HK-2 (cell line): ENCODE measurements around the gene SLC6A20.

Source experiments
- DNase-seq: peaks from one replicate; pipeline ENCODE4 v3.0.0-alpha.2; 2018; ENCODE audit not compliant: unreplicated experiment

The SLC6A20 gene

DNA sequence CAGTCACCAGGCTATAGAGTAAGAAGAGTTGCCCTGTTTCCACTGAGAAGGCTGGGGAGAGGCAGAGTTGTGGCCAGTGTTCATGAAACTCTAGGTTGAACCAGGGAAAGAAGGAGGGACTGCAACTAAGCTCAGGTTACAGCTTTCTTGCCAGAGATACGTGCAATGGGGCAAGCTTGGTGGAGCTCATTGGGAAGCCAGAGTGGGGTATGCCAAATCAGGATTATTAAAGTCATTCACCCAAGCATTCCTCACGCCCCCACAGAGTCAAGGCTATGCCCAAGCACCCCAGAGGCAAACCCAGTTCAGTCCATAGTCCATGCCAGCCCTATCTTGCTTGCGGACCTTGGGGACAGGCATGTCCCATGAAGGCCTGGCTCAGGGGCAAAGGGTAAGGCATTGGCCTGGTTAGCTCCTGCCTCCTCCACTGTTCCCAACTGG is 17.6 kb downstream of the SLC6A20 start:
- no peak for DNase-seq

DNA sequence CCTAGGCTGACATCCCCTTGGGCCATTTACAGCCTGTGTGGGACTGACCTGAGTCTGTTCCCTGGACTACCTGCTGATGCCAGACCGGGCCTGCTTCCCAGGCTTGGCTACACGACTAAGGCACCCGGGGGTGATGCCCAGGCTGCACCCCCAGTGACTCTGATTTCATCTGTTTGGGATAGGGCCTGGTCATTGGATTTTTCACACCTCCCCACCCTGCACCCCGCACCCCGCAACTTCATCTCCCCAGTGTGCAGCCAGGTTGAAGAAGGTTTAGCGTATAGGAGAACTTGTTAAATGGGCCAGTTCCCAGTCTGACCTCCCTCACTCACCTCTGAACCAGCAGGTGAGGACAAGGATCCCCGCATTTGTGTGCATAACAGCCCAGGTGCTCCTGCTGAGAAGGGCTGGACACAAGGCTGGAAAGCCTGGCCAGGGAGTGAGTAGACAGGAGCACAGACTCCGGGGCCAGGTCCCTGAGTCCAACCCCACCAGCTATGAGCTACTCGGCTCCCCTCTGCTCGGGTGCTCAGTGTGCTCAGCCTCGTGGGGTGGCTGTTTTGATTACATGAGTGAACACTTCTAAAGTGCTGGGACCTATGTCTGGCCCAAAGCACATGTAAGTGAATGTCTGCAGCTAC is 18.5 kb downstream of the SLC6A20 start:
- no peak for DNase-seq

DNA sequence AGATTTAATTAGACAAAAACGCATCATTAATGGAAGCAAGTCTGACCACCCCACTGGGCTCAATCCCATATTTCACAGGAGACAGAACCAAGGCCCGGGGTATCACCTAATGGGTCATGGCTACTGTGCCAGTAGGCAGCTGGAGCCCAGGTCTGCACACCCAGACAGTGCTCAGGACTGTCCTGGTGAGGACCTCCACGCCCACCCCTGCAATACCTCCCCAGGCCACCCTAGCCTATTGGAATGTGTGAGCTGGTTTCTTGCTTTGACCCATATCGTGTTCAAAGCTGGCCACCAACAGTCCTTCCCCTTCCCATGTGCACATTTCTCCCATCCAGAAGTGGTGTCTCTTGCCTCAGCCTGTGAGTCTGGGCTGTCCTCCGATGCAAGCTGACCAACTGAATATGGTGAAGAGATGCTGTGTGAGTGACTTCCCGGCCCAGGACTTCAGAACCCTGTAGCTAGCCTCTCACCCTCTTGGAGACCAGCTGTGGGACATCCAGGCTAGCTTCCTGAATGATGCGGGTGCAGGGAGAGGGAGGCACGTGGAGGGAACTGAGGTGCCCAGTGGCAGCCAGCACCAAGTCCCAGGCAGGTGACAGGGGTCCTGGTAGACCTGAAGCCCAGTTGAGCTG is 19.1 kb downstream of the SLC6A20 start:
- DNase-seq = no peak

DNA sequence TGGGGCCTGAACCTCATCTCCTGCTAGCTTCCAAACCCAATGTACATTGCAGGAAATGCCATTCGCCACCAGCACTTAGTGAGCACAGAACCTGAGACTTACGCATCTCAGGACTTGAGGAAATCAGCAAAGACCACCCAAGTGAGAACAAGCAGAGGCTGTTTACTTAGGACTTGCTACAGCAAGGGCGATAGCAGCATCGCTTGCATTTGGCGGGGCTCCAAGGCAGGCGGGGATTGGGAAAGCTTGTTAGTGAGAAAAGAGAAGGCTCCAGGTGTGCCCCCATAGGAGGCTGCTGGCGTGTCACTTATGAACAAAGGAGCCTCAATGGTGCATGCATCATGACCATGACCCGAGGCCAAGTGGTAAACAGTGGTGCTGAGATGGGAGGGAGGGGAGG is 19.7 kb downstream of the SLC6A20 start:
- no peak for DNase-seq

DNA sequence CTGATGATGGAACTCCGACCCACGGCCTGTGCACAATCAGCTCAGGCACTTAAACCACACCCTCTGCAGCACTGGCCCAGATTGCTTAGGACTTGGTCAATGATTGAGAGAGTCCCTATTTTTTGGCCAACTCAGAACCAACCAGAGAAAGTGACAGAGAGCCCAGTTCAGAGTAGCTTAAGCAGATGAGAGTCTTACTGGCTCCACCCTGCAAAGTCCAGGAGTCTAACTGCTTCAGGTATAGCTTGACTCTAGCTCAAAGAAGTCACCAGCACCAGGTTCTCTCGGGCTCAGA is 20.1 kb downstream of the SLC6A20 start:
- DNase-seq = no peak

DNA sequence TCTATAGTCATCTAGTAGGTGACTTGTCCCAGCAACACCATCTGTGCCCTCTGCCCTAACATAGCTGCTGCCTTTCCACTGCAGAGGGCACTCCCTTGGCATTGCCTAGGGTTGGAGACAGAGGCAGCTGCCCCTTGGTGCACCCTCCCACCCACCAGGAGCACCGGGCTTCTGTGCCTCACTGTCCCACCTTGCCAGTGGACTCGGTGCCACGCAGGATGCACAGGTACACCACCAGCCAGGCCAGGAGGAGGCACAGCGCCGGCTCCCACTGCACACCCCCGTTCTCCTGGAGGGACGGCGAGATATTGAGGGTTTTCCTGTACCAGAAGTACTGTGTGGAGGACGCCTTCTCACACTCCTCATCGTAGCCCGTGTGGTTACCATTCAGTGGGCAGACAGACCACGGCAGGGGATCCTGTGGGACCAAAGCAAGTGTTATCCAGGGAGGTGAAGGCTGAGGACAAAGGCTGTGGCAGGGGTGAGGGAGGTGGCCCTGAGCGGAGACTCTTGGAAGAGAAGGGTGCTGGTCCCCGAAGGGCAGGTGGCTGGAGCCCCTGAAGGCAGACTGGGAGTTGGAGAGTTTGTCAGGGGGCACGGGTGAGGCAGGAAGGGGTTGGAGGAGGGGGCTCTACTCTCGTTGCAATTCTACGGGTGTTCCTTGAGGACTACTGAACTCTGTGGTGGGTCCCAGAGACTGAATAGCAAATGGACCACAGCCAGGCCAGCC is 20.6 kb downstream of the SLC6A20 start:
- no peak for DNase-seq

DNA sequence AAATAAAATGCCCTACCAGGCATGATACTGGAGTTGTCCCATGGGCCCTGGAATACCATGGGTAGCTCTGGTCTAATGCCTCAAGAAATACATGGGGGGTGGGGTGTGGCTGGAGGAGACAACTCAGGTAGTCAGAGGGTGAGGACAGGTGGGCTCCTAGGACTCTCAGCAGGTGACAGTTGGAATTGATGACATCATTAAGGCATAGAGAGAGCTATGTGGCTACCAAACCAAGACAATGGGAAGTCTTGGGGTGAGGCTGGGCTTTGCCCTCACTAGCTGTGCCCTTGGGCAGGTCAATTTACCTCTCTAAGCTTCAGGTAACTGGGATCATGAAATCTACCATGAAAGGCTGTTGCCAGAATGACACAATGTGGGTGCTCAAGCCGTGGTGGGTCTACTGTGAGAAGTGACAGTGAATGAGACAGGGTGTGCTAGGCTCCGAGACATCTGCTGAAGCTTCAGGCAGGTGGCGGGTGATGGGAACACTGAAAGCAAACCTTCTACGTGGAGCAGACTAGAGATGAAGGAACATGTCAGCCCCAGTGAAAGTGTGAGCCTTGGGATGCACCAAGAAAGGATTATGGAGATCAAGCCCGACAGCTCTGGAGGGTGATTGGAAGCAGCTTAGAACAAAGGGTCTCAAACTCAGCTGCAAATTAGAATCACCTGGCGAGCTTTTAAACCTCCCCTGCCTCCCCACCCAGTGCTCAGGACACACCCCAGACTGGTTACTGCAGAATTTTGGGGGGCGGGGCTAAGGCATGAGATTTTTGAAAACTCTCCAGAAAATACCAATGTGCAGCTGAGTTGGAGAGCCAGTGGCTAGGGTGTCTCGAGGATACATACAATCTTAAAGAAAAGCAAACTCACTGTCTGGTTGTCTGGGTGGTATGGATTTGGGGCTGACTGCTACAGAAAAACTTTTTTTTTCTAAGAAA is 21.5 kb downstream of the SLC6A20 start:
- DNase-seq = no peak

DNA sequence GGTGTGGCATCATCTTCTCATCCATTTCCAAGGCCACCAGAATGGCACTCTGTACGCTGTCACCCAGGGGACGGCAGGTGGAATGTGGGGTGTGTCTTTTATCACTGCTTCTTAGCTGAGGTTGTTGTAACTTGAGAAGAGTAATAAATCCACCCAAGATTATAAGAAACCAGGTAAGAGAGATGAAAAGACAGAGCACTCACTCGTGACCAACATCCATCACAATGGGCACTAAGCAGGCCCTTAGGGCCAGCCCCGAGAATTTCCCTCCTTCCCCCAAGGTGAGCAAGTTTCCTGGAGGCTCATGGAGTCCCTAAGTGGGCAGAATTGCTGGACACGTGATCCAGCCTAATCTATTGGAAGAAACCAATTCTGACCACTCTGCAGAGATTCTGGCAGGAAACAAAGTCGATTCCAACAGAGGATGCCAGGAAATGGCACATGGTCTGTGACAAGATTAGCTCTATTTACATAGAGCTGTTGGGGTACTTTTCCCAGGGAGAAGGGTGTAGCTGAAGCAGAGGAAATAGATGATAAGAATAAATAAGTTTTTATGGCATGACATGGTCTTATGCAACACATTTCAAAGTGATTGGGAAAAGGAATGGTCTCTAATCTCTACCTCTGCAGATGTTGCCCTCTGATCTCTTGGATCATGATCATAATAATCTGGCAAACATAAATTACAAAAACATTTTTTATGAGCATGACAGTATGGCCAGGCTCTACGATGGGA is 22.5 kb downstream of the SLC6A20 start:
- no peak for DNase-seq

DNA sequence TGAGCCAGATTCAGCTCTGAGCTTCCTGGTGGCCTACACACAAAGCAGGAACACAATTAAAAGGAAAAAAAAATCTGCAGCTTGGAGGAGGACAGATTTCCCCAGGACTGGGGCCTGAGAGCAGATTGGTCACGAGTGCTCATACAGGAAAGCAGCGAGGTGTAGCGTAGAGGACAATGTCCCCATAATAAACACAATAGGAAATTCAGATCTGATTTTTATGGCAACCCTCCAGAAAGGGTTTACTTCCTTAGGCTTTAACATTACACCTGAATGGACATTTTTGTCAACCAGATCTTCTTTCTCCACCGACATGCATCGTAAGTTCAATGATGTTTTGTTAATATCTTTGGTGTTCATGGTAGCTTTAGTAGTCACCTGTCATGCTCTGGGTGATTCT is 23.3 kb downstream of the SLC6A20 start:
- DNase-seq = no peak

DNA sequence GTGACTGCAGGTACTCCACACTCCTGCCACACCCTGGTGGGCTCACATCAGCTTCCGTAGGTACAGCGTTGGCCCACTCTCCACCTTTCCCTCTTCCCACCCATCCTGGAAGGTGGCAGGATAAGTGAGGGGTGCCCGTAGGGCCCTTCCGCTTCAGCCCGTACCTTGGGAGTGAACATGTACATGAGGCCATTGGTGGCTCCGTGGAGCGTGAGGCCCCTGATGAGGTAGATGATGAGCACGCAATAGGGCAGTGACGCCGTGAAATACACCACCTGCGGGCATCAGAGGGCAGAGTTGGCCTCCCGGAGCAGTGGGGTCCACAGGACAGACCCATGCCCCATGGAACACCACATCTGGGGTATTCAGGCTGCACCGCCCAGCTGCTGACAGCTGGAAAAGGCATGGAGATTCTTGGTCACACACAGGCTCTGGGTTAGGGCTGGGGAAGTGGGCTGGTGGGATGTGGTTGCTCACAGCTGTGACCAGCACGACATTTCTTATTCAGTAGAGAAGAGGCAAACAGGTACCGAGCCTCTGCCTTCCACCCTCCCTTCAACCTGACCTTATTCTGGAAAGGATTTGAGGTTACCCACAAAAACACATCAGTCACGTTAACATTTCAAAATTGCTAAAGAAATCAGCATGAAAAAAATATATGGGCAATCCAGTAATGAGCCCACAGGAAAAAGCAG is 23.8 kb downstream of the SLC6A20 start:
- no peak for DNase-seq

DNA sequence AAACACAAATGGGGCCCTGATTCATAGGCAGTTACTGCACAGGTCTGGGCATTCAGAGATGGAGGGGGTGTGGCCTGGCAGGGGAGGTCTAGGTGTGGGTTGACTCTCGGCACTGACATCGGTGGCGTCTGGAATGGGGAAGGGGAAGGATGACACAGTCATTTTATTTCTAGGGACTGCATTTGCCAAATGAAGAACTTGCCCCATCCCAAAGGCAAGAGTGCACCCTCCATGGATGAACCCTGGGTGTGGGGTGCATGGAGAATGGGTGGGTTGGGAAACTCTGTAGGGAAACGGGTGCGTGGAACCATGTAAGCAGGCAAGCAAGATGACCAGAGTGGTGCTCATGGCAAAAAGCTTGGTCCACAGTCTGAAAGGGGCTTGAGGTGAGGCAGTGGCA is 24.5 kb downstream of the SLC6A20 start:
- no peak for DNase-seq

DNA sequence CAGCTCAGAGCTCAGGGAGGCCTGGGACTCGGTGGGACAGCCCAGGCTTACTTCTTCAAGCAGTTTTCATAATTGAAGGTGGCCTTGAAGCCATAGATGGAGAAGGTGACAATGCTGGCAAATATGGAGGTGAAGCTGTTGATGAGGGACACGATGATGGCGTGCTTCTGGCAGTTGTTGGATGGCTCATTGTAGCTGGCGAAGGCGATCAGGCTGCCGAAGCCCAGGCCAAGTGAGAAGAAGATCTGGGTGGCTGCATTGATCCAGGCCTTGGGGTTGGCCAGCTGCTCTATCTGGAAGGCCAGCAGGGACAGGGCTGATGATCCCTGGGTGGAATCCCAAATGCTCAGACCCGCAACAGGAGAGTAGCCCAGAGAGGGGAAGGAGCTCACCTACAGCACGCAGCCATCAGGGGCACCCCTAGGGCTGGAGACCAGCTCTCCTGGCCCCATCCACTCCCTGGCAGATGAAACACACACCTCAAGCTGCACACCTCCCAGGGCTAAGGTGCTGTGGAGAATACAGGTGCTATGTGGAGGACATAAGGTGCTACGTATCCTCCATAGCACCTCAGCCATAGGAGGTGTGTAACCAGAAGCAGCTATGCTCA is 25.1 kb downstream of the SLC6A20 start:
- DNase-seq = no peak

DNA sequence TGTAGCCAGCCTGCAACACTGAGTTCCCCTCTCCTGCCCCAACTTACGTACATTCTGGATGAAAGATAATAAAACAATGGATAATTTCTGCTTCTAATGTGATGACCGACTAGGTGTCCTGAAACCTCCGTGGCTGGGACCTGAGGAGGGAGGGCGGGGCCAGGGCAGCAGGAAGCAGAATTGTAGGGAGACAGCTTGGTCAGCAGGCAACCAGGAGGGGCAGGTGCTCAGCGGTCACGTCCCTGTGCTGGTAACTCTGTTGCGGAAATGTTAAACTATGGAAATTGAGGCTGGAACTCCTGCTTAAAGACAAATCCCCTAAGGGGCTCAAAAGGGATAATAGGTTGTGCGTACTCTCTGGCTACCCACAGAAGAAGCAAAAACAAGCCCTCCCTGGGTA is 30.4 kb downstream of the SLC6A20 start:
- no peak for DNase-seq

DNA sequence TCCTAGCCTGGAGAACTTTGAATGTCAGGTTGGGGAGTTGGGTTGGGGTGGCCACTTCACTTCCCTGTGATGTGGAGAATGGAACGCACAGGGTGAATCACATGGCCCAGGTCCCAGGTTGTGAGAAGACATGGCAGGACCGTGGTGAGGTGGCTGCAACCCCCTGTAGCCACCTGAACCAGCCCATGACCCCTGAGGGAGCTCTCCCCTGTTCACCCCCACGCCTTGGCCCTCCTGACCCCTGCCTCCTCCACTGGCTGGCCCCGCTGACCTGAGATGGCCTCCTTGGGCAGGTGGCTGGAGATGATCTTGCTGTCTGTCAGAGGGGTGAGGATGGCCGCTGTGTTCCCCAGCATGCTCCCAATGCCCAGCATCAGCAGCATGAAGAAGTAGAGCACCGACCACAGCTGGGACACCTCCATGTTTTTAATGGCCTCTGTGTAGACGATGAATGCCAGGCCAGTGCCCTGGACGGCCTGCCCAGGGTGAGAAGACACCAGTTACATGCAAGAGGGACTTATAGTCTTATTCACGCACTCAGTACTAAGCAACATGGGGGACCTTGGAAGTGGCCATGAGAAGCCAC is 31.0 kb downstream of the SLC6A20 start:
- no peak for DNase-seq

DNA sequence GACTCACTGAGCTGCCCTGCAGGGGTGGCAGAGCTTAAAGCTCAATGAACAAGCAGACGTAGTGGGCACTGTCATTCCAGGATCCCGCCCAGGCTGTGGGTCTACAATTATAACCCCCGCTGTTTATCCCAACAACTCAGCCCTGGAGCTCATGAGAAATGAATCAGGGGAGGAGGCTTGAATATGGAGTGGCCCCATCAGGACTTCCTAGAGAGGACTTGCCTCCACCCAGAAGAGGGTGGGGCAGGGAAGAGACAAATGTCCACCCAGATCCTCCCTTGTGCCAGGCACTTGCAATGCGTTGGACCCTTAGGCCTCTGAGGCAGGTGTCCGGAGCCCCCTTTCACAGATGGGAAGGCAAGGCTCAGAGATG is 33.0 kb downstream of the SLC6A20 start:
- no peak for DNase-seq

DNA sequence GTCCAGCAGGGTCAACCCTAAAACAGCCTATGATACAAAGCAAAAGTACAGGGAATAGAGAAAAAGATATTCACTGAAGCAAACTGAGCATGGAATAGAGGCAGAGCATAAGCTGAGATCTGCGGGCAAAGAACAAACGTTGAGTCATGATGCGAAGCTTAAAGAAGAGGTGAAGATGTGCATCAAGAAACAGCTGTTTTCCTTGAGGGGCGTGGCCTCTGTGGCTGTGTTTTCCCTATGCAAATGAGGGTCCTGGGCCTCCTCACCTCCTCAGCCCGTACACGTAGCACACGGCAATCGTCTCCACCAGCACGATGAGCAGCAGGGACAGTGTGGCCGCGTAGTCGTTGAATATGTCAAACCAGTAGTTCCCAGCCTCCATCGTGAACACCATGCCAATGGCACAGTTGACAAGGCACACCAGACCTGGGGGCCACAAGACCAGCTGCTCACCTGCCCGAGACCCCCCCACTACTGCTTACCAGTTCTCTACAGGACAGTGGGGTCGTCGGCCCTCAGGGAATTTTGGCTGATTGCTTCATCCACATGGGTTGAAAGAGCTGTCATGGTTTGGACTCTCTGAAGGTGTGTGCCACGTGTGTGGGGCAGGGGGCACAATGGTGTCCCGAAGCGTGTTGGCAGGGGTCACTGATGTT is 33.6 kb downstream of the SLC6A20 start:
- DNase-seq = no peak

DNA sequence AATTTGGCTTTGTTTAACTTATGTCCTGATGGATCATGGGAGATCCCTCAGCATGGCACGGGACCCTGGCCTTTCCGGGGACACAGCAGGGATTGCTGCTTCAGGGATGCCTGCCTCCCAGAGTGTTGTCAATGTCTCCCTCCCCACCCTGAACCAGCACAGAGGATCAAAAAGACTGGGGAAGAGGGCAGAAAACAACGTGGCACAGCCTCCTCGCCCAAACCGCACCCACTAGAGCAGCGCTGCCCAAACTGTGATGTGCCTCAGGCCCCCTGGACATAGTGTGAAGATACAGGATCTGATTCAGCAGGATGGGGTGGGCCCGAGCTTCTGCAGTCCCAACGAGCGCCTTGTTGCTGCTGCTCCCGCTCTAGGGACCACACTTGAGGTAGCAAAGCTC is 34.5 kb downstream of the SLC6A20 start:
- no peak for DNase-seq

DNA sequence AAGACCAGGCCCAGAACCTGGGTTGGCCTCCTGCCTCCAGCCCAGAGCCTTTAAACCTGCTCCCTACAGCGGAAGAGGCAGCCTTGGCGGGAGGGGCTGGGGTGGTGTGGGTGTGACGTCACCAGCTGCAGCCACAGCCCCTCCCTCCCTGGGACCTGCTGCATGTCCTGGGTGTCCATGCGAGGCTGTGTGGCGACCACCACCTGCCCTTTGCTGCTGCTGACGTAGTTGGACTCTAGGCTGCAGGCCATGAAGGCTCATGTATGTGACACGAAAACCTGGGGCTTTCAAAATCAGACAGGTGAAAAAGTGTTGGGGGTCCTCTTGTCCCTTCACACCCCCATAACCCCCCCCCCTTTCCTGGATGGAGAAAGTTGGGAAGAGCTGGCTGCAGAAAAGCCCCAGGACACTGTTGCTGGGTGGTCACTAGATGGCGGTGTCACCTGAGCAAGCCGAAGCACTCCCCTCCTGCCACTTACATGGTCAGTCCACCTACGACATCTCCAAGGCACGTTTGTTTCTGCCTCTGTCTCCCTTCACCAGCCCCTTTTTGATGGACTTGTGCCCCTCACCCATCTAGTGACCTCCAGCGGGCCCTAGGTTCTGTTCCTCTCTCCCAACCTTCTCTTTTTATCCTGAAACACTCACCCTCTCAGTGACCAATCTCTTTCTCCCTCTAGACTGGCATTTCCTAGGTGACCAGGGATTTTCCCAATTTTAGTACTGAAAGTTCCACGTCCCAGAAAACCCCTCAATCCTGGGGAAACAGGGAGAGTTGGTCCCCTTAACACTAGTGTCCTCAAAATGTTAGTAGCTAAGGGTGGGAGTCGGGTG is 35.2 kb downstream of the SLC6A20 start:
- DNase-seq = peak; percentile 43

DNA sequence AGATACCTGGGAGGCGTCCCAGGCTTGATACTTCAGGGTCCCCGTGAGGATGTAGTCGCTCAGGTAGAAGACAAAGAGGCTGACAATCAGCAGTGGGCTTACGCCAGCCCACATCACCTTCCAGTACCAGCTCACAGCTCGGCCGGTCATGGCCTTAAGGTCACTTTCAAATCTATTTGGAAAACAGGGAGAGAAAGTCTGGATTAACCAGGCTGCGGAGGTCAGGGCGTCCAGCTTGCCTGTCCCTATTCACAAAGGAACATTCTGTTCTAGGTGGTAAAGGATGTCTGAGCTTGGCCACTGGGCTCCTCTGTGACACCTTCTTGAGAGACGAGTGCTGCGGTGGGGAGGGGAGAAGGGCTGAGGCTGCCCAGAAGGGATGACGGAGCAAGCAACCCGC is 36.5 kb downstream of the SLC6A20 start:
- DNase-seq = no peak
